Peyer's patch (tissue), 4 donors: Measurements from ENCODE around the gene ARMH3.

Experiments used
- CTCF ChIP-seq, 6 experiments: fragments of 450-650 bp in 4 of 6; fragments of 200-600 bp in 2 of 6; sonication (generic) in 1 of 6; IDR thresholded peaks; one replicate each; pipeline ENCODE4 v1.5.1; 2017 to 2019; ENCODE audit warnings: antibody characterized with exemption in 6 of 6, mild to moderate bottlenecking in 3 of 6, moderate library complexity in 1 of 6
- POLR2A ChIP-seq, 2 donors: fragments of 450-650 bp; IDR thresholded peaks; one replicate each; pipeline ENCODE4 v1.5.1; 2017; ENCODE audit warnings: antibody characterized with exemption in 2 of 2, mild to moderate bottlenecking in 2 of 2, moderate library complexity in 2 of 2

- TF ChIP-seq CTCF (IDR thresholded peaks at IDR 0.05) (no peak), POLR2A (IDR thresholded peaks at IDR 0.05) (no peak)
These were observed 176.3 kb downstream of the ARMH3 start for GRCh38 chr10:101879456-101880231.
